Tibial nerve (tissue), 3 donors: Measurements from ENCODE around the gene EIF2A.

Source experiments
- CTCF ChIP-seq, 5 experiments: fragments of 200-600 bp in 3 of 5; fragments of 450-650 bp in 2 of 5; sonication (generic) in 3 of 5; IDR thresholded peaks; one replicate each; pipeline ENCODE4 v1.5.1; 2016 to 2019; ENCODE audit warnings: antibody characterized with exemption in 5 of 5, mild to moderate bottlenecking in 3 of 5, moderate library complexity in 2 of 5
- POLR2A ChIP-seq, 2 donors: fragments of 450-650 bp; IDR thresholded peaks; one replicate each; pipeline ENCODE4 v1.6.1; 2017; ENCODE audit warnings: antibody characterized with exemption in 2 of 2, mild to moderate bottlenecking in 2 of 2, moderate library complexity in 2 of 2

- no peak for TF ChIP-seq CTCF (IDR thresholded peaks at IDR 0.05)
- TF ChIP-seq POLR2A (IDR thresholded peaks at IDR 0.05), result no peak
Measured at GRCh38 chr3:150594150-150594549, 47.6 kb downstream of the EIF2A start.
